ENCODE measurements around the gene HIRIP3. TPM values are rescaled to one million over a fixed set of nuclear protein-coding genes. Genes with fewer than 3 reads are reported as not detected.

The HIRIP3 gene
- total and polyA plus RNA-seq, 2 of the 8 experiments (the other 6 are each of a cell fraction or from before 2014, with no cell fraction given): 11.9 to 18.5 TPM

- Histone ChIP-seq H2AFZ (ENCODE audit: low read length) (no peak overlapping the region), H3K14ac (ENCODE audit: insufficient read length) (no peak overlapping the region), H4K20me1 (replicated peaks in 1 of 2; ENCODE audit: control insufficient read depth in 1 of 2, insufficient read depth in 2 of 2, low read length in 2 of 2) (no peaks in the 10 kb centered on the region), H3K79me1 (ENCODE audit: low read depth, low read length) (0 out of 2 replicates have a peak, but pooled peaks cover under 1% of the 10 kb centered on the region), H2BK20ac (ENCODE audit: low read length) (no peak overlapping the region), H3K4me2 (ENCODE audit: insufficient read depth in 1 of 2, low read depth in 2 of 2, low read length in 2 of 2) (no peak overlapping the region), H3K9me3 (ENCODE audit: insufficient read depth in 2 of 2, low read depth in 1 of 2, low read length in 1 of 2) (no peaks in the 10 kb centered on the region), H2BK5ac (ENCODE audit: low read depth, low read length) (no peak overlapping the region), H4K8ac (ENCODE audit: extremely low read depth, insufficient read depth, low read length) (no peak overlapping the region), H3K23ac (ENCODE audit: insufficient read length) (no peak overlapping the region), H3K23me2 (ENCODE audit: low read depth, low read length) (peaks cover 6% of the 10 kb centered on the region; the same call in 1 of the 2 replicates), H2BK15ac (ENCODE audit: low read length) (no peak overlapping the region), H2AK5ac (ENCODE audit: low read depth, low read length) (no peak overlapping the region), H3K18ac (ENCODE audit: extremely low read depth, low read length) (no peak overlapping the region), H3K56ac (replicated peaks; ENCODE audit: insufficient read length, low read depth, low read length) (no peak overlapping the region), H3K4ac (replicated peaks; ENCODE audit: insufficient read length, low read depth, low read length) (no peak overlapping the region), H3K4me3 (ENCODE audit: extremely low read depth in 1 of 4, insufficient read depth in 2 of 4, low read depth in 3 of 4, low read length in 4 of 4) (no peak overlapping the region), H3K4me1 (replicated peaks in 1 of 4; ENCODE audit: control insufficient read depth in 3 of 4, insufficient read depth in 4 of 4, low read length in 3 of 4) (peaks cover 0 to 8% (median 1%) of the 10 kb centered on the region in 4 experiments; a peak in 3 of 7 replicates), H3K36me3 (ENCODE audit: control insufficient read depth in 2 of 4, insufficient read depth in 4 of 4, low read length in 3 of 4) (peaks cover 2 to 33% (median 13%) of the 10 kb centered on the region in 4 experiments; a peak in 7 of 8 replicates), H2BK120ac (replicated peaks; ENCODE audit: low read depth, low read length) (no peak overlapping the region), H3K9ac (replicated peaks in 1 of 4; ENCODE audit: extremely low read depth in 1 of 4, low read depth in 3 of 4, low read length in 3 of 4) (no peak overlapping the region), H4K91ac (replicated peaks; ENCODE audit: insufficient read length, low read length) (no peak overlapping the region), H2BK12ac (ENCODE audit: low read depth, low read length) (no peak overlapping the region), H3K27me3 (replicated peaks in 1 of 4; ENCODE audit: control insufficient read depth in 3 of 4, extremely low read depth in 1 of 4, insufficient read depth in 3 of 4, low read length in 3 of 4) (no peaks in the 10 kb centered on the region), H3K79me2 (ENCODE audit: control insufficient read depth in 1 of 2, insufficient read depth in 2 of 2, low read length in 2 of 2) (peaks cover 0 to under 1% of the 10 kb centered on the region in 2 experiments; a peak in 1 of 4 replicates), H4K5ac (ENCODE audit: insufficient read length, low read depth, low read length) (no peak overlapping the region), H3K27ac (ENCODE audit: low read depth, low read length) (no peak overlapping the region)
- 100% methylated on average over 5 of the region's 5 CpGs; no CpG with 5 or more reads in 1 of the 2 experiments for WGBS, 2 experiments (ENCODE audit: extremely low coverage in 1 of 2, insufficient coverage in 1 of 2, insufficient read length in 1 of 2, insufficient replicate concordance in 2 of 2, low coverage in 1 of 2, low lambda C conversion rate in 2 of 2, missing lambda C conversion rate in 1 of 2)
- DNase-seq (ENCODE audit: low read depth in 1 of 2, low spot score in 2 of 2) (no peak), FAIRE-seq (no peak)
- ChIA-PET POLR2A (ENCODE audit: partially characterized antibody) (interaction anchor here (0.6 to 3.4 kb wide), 4 partner anchors 10 to 19 kb away, joined by 3 to 12 read pairs (median 3); partner anchors contain the start of gene TAOK2), CTCF (ENCODE audit: partially characterized antibody) (interaction anchor here (0.6 to 1.1 kb wide), 3 partner anchors 40 to 152 kb away, joined by 3 read pairs; no protein-coding TSS in a partner anchor)
- no peak for TF ChIP-seq CHD1 (IDR thresholded peaks at IDR 0.05; ENCODE audit: low read depth, low read length)
Measured at GRCh38 chr16:29991571-29991904, 3.9 kb downstream of the HIRIP3 start.
